Activated effector memory CD4-positive, alpha-beta T cell treated with anti-CD3 and anti-CD28 coated beads, Interleukin-2, amount 50 U/mL, for 16 hours (primary cell): Measurements from ENCODE around the gene MOB2.
"Not testable (repeated sequence)": the region's sequence is repeated elsewhere in the genome, so short reads cannot be mapped to it uniquely, and the experiment has no call there.

Experiments
- DNase-seq: peaks from one replicate; pipeline ENCODE4 v3.0.0-alpha.2; 2020

The MOB2 gene

GRCh38 chr11:1517117-1518005, 30.8 kb upstream of the MOB2 start:
- no peak for DNase-seq

- DNase-seq: no peak
These were observed 29.9 kb upstream of the MOB2 start for GRCh38 chr11:1516273-1517067.

- DNase-seq: peak; percentile 91
These were observed 28.8 kb upstream of the MOB2 start for GRCh38 chr11:1515082-1516060.

GRCh38 chr11:1514336-1515061, 27.9 kb upstream of the MOB2 start:
- no peak for DNase-seq

- DNase-seq: no peak
These were observed 27.0 kb upstream of the MOB2 start for GRCh38 chr11:1513326-1514296.

- DNase-seq: not testable (repeated sequence)
These were observed 26.1 kb upstream of the MOB2 start for GRCh38 chr11:1512531-1513258.

- DNase-seq: no peak
These were observed 25.4 kb upstream of the MOB2 start for GRCh38 chr11:1511937-1512496.

- no peak for DNase-seq
These were observed 24.3 kb upstream of the MOB2 start for GRCh38 chr11:1510928-1511327.

- DNase-seq: not testable (repeated sequence)
These were observed 23.8 kb upstream of the MOB2 start for GRCh38 chr11:1510351-1510750.

GRCh38 chr11:1509626-1510255, 23.2 kb upstream of the MOB2 start:
- no peak for DNase-seq

GRCh38 chr11:1508986-1509385, 22.4 kb upstream of the MOB2 start:
- no peak for DNase-seq

- no peak for DNase-seq
These were observed 21.9 kb upstream of the MOB2 start for GRCh38 chr11:1508491-1508891.

- DNase-seq: no peak
These were observed 21.0 kb upstream of the MOB2 start for GRCh38 chr11:1507381-1508140.

- DNase-seq: no peak
These were observed 20.4 kb upstream of the MOB2 start for GRCh38 chr11:1506981-1507380.

GRCh38 chr11:1505480-1505879, 18.9 kb upstream of the MOB2 start:
- no peak for DNase-seq

- DNase-seq: no peak
These were observed 18.2 kb upstream of the MOB2 start for GRCh38 chr11:1504581-1505290.

- no peak for DNase-seq
These were observed 17.6 kb upstream of the MOB2 start for GRCh38 chr11:1504138-1504537.

- no peak for DNase-seq
These were observed 17.1 kb upstream of the MOB2 start for GRCh38 chr11:1503708-1504104.
